ENCODE results near the gene TRPM7. TPM values are rescaled to one million over a fixed set of nuclear protein-coding genes. Genes with fewer than 3 reads are reported as not detected.

Gene TRPM7
- total and polyA plus RNA-seq, 2 of the 13 experiments (the other 11 are each of a cell fraction or from before 2014, with no cell fraction given), result 11.0 to 36.0 TPM

- no peak for TF ChIP-seq AKAP8 (CRISPR knock-in tag; IDR thresholded peaks at IDR 0.05)
- no peak for TF ChIP-seq PHF8 (CRISPR knock-in tag; IDR thresholded peaks at IDR 0.05)
- TF ChIP-seq KLF13 (CRISPR knock-in tag; IDR thresholded peaks at IDR 0.05), result no peak
- TF ChIP-seq ZBTB14 (CRISPR knock-in tag; IDR thresholded peaks at IDR 0.05), result no peak
These were observed 155.4 kb downstream of the TRPM7 start (continued) for GRCh38 chr15:50531163-50531562.

DNA sequence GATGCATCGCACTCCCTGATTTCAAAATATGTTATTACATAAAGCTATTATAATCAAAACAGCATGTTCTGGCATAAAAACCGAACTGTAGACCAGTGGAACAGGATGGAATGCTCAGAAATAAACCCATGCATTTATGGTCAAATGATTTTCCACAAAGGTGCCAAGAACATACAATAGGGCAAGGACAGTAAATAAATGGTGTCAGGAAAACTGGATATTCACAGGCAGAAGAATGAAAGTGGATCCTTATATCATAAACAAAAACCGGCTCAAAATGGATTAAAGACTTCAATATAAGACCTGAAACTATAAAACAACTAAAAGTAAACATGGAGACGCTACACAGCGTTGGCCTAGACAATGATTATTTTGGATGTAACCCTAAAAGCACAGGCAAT is 162.7 kb downstream of the TRPM7 start:
- Histone ChIP-seq H3K27ac (ENCODE audit: extremely low read length, insufficient read depth, low read length) (no peak overlapping the region), H4K20me1 (ENCODE audit: insufficient read depth, low read length) (no peaks in the 10 kb centered on the region), H3K4me2 (ENCODE audit: low read depth, low read length) (no peak overlapping the region), H3K4me3 (replicated peaks in 1 of 3; ENCODE audit: insufficient read depth in 1 of 3, low read depth in 2 of 3, low read length in 3 of 3) (no peak overlapping the region), H3K9me3 (ENCODE audit: low read length) (no peaks in the 10 kb centered on the region), H3K36me3 (replicated peaks in 1 of 2; ENCODE audit: control insufficient read depth in 1 of 2, insufficient read depth in 2 of 2, low read length in 2 of 2) (no peaks in the 10 kb centered on the region), H3K4me1 (ENCODE audit: insufficient read depth, low read length) (no peaks in the 10 kb centered on the region), H2AFZ (ENCODE audit: low read length) (no peak overlapping the region), H3K27me3 (ENCODE audit: control insufficient read depth in 1 of 2, insufficient read depth in 2 of 2, low read length in 2 of 2) (no peaks in the 10 kb centered on the region), H3K79me2 (ENCODE audit: insufficient read depth, low read length) (no peaks in the 10 kb centered on the region), H3K9ac (ENCODE audit: insufficient read depth, low read depth, low read length) (no peak overlapping the region)
- DNase-seq (ENCODE audit: low spot score) (no peak), ATAC-seq (no peak), FAIRE-seq (no peak)
- TF ChIP-seq REPIN1 (CRISPR knock-in tag; IDR thresholded peaks at IDR 0.05; ENCODE audit: borderline replicate concordance, low read depth), result no peak
- no peak for TF ChIP-seq ZNF431 (CRISPR knock-in tag; IDR thresholded peaks at IDR 0.05; ENCODE audit: borderline replicate concordance, low read depth)
- TF ChIP-seq, protein P1, sequence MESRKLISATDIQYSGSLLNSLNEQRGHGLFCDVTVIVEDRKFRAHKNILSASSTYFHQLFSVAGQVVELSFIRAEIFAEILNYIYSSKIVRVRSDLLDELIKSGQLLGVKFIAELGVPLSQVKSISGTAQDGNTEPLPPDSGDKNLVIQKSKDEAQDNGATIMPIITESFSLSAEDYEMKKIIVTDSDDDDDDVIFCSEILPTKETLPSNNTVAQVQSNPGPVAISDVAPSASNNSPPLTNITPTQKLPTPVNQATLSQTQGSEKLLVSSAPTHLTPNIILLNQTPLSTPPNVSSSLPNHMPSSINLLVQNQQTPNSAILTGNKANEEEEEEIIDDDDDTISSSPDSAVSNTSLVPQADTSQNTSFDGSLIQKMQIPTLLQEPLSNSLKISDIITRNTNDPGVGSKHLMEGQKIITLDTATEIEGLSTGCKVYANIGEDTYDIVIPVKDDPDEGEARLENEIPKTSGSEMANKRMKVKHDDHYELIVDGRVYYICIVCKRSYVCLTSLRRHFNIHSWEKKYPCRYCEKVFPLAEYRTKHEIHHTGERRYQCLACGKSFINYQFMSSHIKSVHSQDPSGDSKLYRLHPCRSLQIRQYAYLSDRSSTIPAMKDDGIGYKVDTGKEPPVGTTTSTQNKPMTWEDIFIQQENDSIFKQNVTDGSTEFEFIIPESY (CRISPR knock-in tag; IDR thresholded peaks at IDR 0.05), result no peak
- TF ChIP-seq NR2F1 (CRISPR knock-in tag; IDR thresholded peaks at IDR 0.05), result no peak
- no peak for TF ChIP-seq DRAP1 (CRISPR knock-in tag; IDR thresholded peaks at IDR 0.05)
- no peak for TF ChIP-seq DNMT1 (CRISPR knock-in tag; IDR thresholded peaks at IDR 0.05)
- TF ChIP-seq CBX1 (IDR thresholded peaks at IDR 0.05; ENCODE audit: low read depth), result no peak
- no peak for TF ChIP-seq TOE1 (CRISPR knock-in tag; IDR thresholded peaks at IDR 0.05)
- CTCF ChIA-PET (ENCODE audit: low intra/inter-chr PET ratio, low total read pairs), result no interaction called here
- intact Hi-C loops (cut with micrococcal nuclease; ENCODE audit: unreplicated experiment) (no loop called here), in situ Hi-C loops (cut with HindIII; ENCODE audit: extremely low pct_ligation_motif_present, low pct_unique_long_range_greater_than_20kb) (no loop called here)
- WGBS (ENCODE audit: low lambda C conversion rate), result 70% methylated on average over 5 of the region's 5 CpGs
- POLR2A ChIA-PET, result no interaction called here
- BruUV-seq (replicated peaks), result no TSS peak
